Head of caudate nucleus (tissue), 42 donors: ENCODE measurements around the gene BEND5.

Experiments used
- DNase-seq, 42 donors: peaks; one replicate each; pipeline versions ENCODE4 v3.0.0 to v3.0.0-alpha.2; 2020 to 2021; ENCODE audit warnings: mixed read lengths in 7 of 42
- intact Hi-C: fragments of 100-400 bp; cut with DNase I; formaldehyde crosslinking; loops from one replicate; pipeline ENCODE4 v1.15.0; 2022

Gene BEND5

DNA sequence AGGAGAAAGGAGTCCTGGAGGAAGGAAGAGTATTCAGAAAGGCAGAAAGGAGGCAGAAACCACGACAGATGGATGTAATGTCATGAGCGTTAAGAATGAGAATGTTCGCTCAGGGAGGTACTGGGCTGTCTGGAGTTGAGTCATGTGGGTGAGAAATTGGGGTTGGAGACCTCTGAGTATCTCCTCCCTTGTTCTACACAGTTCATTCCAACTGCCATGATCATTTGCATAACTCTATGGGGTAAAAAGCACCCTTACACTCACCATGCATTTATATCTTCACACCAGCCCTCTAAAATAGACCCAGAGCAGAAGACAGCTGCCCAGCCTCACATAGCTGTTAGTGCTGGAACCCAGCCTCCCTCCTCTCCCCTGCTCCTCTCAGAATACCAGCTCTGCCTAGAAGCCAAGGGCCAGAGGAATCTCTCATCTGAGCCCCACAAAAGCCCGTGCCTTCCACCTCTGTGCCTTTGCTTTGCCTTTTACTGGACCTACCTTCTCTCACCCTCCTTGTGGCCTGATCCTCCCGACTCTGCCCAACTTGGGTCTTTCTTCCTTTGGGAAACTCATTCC, 85.2 kb downstream of the BEND5 start:
- intact Hi-C loops: no loop called here
- no peak for DNase-seq

- intact Hi-C loops: no loop called here
- DNase-seq: peak in 1 of 42 donors; percentile 39
These were observed 88.5 kb downstream of the BEND5 start for GRCh38 chr1:48688102-48688760.

DNA sequence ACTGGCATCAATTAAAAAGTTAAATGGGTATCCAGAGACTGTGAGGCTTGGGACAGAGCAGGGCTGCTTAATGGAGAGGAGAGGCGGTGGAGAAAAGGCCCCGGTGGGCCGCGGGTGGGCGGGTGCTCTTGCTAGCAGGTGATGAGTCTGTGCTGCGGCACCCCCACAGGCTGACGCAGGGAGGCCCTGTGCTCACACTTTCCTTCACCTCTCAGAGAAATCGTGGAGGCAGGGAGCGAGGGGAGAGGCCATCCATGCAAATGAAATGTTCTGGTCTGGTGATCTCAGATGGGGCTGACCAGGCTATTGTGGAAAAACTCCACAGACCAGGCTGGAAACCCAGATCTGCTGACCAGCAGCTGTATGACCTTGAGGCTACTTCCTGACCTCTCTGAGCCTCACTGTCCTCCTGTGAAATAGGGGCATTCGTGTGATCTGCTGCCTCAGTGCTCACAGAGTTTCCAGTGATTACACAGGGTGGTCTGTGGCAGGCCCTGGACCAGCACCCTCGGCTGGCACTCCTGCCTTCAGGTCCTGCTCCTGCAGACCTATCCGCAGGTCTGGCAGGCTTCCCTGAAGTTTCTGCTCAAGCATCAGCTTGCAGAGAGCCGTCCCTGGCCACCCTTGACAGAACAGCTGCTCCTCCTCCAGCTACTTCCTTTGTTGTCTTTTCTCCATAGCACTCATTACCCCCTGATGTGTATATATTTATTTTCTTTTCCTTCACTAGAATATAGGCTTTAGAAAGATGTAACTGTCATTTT, 89.2 kb downstream of the BEND5 start:
- intact Hi-C loops: no loop called here
- peak in 40 of 42 donors; percentile 19 to 82 (median 55) for DNase-seq

- DNase-seq: no peak
- intact Hi-C loops: no loop called here
These were observed 90.5 kb downstream of the BEND5 start for GRCh38 chr1:48686159-48686558.

DNA sequence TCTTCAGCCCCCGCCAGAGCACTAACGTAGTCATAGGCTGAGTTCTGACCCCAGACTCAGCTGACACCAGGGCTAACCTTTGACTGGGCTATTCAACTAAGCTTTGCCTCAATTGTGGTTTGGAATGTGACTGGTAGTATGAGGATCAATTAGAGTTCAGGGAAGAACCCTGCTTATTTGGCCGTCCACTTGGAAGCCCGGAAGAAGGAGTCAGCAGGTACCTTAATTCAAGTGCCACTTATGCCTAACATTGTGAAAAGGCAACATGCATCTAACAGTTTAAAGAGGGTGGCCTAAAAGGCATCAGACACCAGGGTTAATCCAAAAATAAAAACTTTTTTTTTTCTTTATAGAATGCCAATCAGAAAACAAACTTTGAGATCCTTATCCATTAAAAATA, 92.3 kb downstream of the BEND5 start:
- intact Hi-C loops: no loop called here

GRCh38 chr1:48683839-48684238, 92.9 kb downstream of the BEND5 start:
- intact Hi-C loops: no loop called here
- DNase-seq: no peak

More for the DNA sequence above, 92.3 kb downstream of the BEND5 start:
- DNase-seq: no peak

DNA sequence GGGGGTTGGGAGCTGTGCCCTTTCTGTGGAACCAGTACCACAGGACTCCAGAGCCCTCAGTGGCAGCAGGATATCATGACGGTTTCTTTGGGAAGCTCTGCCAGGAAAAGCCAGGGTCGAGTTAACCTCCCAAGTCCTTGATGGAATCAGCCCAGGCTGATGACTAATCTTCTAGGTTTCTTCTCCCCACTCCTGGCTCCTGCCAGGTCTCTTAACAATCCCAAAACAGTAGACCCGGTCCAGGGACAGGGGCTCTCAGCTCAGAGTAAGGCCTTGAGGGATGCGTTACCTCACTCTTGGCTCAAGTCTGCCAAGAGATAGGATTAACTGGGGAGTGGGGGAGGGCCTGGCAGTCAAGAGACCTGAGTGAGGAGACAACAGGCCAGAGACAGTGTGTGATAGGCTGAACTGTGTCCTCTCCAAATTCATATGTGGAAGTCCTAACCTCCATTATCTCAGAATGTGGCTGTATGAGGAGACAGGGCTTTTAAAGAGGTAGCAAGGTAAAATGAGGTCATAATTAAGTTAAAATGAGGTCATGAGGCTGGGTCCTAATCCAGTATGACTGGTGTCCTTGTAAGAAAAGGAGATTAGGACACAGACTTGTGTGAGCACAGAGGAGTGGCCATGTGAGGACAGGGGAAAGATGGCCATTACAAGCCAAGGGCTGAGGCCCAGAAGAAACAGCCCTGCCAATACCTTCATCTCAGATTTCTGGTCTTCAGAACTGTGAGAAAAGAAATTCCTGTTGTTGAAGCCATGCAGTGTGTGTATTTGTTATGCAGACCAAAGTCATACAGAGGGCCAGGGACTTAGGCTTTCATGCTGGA, 95.0 kb downstream of the BEND5 start:
- DNase-seq: no peak
- intact Hi-C loops: no loop called here

DNA sequence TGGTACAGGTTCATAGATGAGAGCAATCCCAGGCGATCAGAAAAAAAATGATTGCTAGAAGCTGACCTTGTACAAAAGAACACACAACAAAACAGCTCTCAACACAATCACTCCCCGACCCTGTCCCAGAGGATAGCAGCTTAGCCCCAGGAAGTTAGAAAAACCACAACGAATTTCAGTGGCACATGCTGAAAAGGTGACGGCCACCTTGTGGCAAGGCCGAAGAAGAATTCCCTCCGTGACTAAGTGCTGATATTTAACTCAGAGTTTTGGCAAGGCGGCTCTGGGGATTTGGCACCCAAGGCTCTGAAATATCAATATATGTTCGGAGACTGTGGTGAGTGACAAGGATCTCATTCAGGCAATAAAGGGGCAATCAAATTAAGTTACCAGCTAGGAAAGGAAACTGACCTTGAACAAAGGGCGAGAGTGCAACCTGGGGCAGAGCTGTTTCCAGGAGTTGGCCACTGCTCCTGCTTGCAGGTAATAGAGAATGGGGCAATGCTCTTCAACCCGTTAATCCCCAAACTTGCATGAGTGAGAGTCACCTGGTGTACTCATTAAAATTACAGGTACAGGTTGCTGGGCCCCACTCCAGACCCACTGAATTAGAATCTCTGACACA, 96.2 kb downstream of the BEND5 start:
- DNase-seq: no peak
- intact Hi-C loops: no loop called here

- DNase-seq: no peak
- intact Hi-C loops: loop anchor here (10.0 kb wide), 1 partner anchor 135 kb away; no protein-coding TSS in a partner anchor
These were observed 96.8 kb downstream of the BEND5 start for GRCh38 chr1:48679859-48680258.

- DNase-seq: no peak
- intact Hi-C loops: loop anchor here (10.0 kb wide), 1 partner anchor 136 kb away; no protein-coding TSS in a partner anchor
These were observed 97.8 kb downstream of the BEND5 start for GRCh38 chr1:48678710-48679505.
